Right lobe of liver (tissue), 6 donors: ENCODE results near the gene CUEDC1. TPM values are rescaled to one million over a fixed set of nuclear protein-coding genes. Genes with fewer than 3 reads are reported as not detected.

Experiments
- ATAC-seq, 4 donors: fragments of 200-7000 bp; cut with Tn5 transposase; one replicate each; pipeline ENCODE4 v1.9.1; 2020; ENCODE audit warnings: mild to moderate bottlenecking in 4 of 4, moderate library complexity in 4 of 4
- DNase-seq, 3 donors: peaks; one replicate each; pipeline ENCODE4 v3.0.0-alpha.2; 2020
- H3K27ac ChIP-seq, 3 donors: fragments of 200-600 bp; one replicate each; pipeline ENCODE4 v1.8.0; 2022
- H3K27me3 ChIP-seq, 2 donors: fragments of 200-600 bp; one replicate each; pipeline ENCODE4 v1.8.0; 2022
- H3K36me3 ChIP-seq, 4 donors: fragments of 200-600 bp; sonication (generic) in 1 of 4; one replicate each; pipeline versions ENCODE4 v1.5.1 to v1.8.0; 2017 to 2022; ENCODE audit warnings: control low read depth in 1 of 4
- H3K4me1 ChIP-seq, 4 donors: fragments of 200-600 bp; sonication (generic) in 1 of 4; one replicate each; pipeline versions ENCODE4 v1.5.1 to v1.8.0; 2017 to 2022; ENCODE audit warnings: control low read depth in 1 of 4
- H3K4me3 ChIP-seq, 3 donors: fragments of 200-600 bp; one replicate each; pipeline ENCODE4 v1.8.0; 2022
- H3K9me3 ChIP-seq, 4 donors: fragments of 200-600 bp; sonication (generic) in 1 of 4; one replicate each; pipeline versions ENCODE4 v1.5.1 to v1.8.0; 2017 to 2022; ENCODE audit warnings: control low read depth in 1 of 4
- CTCF ChIP-seq, 4 donors: fragments of 200-600 bp in 3 of 4; fragments of 450-650 bp in 1 of 4; IDR thresholded peaks; one replicate each; pipeline versions ENCODE4 v1.5.1 to v1.8.0; 2016 to 2022; ENCODE audit warnings: antibody characterized with exemption in 4 of 4, mild to moderate bottlenecking in 2 of 4
- POLR2A ChIP-seq: fragments of 450-650 bp; IDR thresholded peaks from one replicate; pipeline ENCODE4 v1.6.1; 2017; ENCODE audit warnings: antibody characterized with exemption, mild to moderate bottlenecking
- WGBS: methylation state at CpG from one replicate; pipeline ENCODE4 v1.1.6; 2018; ENCODE audit warnings: low coverage, low lambda C conversion rate; ENCODE audit not compliant: insufficient coverage; ENCODE audit errors: missing lambda C conversion rate; 5-methylcytosine and 5-hydroxymethylcytosine counted together
- intact Hi-C, 2 donors: fragments of 100-400 bp; cut with DNase I; formaldehyde crosslinking; loops; one replicate each; pipeline versions ENCODE4 v1.11.2 to v1.14.1; 2022
- total RNA-seq, 6 experiments: library from RNA; depleted of rRNA in 2 of 6; stranded (reverse); fragments of >200 nt in 2 of 6; fragmentation: NEBNext Ultra II Directional in 3 of 6; extraction: Animal tissue kit (Norgen Biotek cat#: 25700) in 3 of 6; gene quantifications; one replicate each; pipeline versions ENCODE4 v1.1.0 to v1.2.4, GENCODE V29; 2016 to 2023
- donor health status: DM: no; HTN: yes; CAD: no.
- donor health status: DM: no; HTN: no; CAD: no.
- donor health status: DM: no; HTN: no; CAD: no.
- donor health status: DM: no; HTN: yes; CAD: no.
- donor health status: DM: no; HTN: yes; CAD: no.

Gene CUEDC1
- total RNA-seq, 6 experiments from 2014 or later = 4.0 to 8.5 (median 5.5) TPM

DNA sequence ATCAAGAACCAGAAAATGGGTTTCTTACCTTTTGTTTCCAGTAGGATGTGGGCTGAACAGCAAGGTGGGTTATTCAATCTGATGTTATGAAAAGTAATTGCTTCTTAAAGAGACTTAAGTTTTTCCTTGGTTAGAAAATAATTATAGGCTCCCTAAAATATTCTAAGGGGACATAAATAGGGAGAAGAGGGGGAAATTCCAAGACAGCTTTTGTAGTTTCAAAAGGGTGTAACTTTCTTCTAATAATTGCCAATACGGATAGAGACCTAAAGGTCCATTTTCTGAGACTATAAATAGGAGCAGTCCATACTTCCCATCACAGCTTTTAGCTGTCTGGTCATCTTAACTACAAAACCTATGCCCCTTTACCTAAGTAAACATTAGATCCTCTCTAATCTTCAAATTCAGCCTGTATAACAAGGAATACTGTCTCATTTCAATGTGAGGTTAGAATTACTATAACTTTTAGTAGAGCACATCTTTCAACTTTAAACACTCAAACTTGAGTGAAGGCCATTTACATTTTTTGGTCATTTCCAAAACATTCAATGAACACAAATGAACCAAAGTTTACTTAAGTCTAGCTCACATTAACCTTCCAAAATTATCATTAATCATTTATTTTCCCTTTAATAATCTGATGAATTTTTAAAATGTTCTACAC is 46.4 kb upstream of the CUEDC1 start:
- intact Hi-C loops = loop anchor here in 1 of 2 donors (5.0 kb wide), 1 partner anchor 144 kb away; no protein-coding TSS in a partner anchor
- TF ChIP-seq CTCF (IDR thresholded peaks at IDR 0.05) (no peak), POLR2A (no peak)
- H3K36me3 ChIP-seq = peaks cover 0 to 51% (median 27%) of the 10 kb centered on the region in 4 donors
- no peak for ATAC-seq
- no peak overlapping the region for H3K27ac ChIP-seq
- no peak overlapping the region for H3K4me3 ChIP-seq
- 47% methylated on average over 1 of the region's 1 CpG for WGBS
- H3K9me3 ChIP-seq = no peaks in the 10 kb centered on the region
- DNase-seq = no peak
- H3K27me3 ChIP-seq = no peaks in the 10 kb centered on the region
- peaks cover 0 to 23% (median 9%) of the 10 kb centered on the region in 4 donors for H3K4me1 ChIP-seq

DNA sequence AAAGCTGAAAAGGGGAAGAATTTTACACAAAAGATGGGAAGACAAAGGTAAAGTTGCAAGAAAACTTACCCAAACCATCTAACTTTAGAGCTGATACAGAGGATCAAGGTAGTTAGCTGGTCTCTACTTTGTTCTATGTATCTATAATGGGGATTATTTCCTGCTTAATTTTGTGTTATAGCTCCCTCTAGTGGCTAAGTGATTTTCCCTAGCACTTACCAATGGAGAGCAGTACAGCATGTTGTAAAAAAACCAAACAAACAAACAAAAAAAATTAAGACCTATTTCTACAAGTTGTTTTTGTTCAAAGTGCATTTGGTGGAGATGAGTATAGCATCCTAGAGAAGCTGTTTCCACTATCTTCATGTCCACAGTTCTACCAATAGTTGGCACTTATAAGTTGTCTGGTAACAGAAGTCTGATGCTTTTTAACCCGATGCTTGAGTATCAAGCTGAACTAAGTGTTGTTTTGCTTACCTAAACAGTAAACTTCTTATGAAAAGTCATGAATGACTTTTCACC is 44.3 kb upstream of the CUEDC1 start:
- intact Hi-C loops = loop anchor here (5.0 to 10.0 kb wide), 2 partner anchors 135 to 142 kb away; no protein-coding TSS in a partner anchor
- TF ChIP-seq POLR2A (no peak), CTCF (IDR thresholded peaks at IDR 0.05) (peak; percentile 72 to 93 (median 90))
- no peak overlapping the region for H3K4me3 ChIP-seq
- H3K27me3 ChIP-seq = no peaks in the 10 kb centered on the region
- WGBS = 70% methylated on average over 1 of the region's 1 CpG
- no peak overlapping the region for H3K27ac ChIP-seq
- H3K4me1 ChIP-seq = peaks cover 0 to 7% (median 2%) of the 10 kb centered on the region in 4 donors
- H3K36me3 ChIP-seq = peaks cover 0 to 39% (median 20%) of the 10 kb centered on the region in 4 donors
- H3K9me3 ChIP-seq = no peaks in the 10 kb centered on the region
- no peak for DNase-seq
- ATAC-seq = peak; percentile 73 to 82 (median 77)

DNA sequence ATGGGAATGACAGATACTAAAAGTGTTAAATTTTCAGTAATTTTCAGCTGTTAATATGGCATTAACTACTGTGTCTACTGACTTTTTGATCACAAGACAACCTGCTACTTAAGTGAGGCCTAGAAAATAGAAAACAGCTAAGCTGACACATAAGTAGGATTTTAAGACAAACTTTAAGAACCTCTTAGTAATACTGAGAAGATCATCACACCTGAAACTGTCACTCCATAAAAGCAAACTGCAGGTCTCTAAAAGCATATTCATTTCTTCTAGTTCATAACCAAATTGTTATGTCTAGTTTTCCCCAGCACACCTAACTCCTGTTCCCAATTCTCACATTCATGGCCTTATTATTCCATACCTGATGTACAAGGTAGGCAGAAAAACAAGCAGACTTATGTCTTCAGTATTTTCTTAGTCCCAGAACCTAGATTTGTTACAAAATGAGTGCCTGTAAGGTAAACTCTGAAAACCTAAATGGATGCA is 43.8 kb upstream of the CUEDC1 start:
- ATAC-seq (no peak), DNase-seq (no peak)
- H3K36me3 ChIP-seq = peaks cover 0 to 34% (median 16%) of the 10 kb centered on the region in 4 donors
- TF ChIP-seq POLR2A (no peak), CTCF (IDR thresholded peaks at IDR 0.05) (no peak)
- no peaks in the 10 kb centered on the region for H3K9me3 ChIP-seq
- H3K27ac ChIP-seq = no peak overlapping the region
- H3K4me1 ChIP-seq = peaks cover 0 to 4% (median 0%) of the 10 kb centered on the region in 4 donors
- H3K4me3 ChIP-seq = no peak overlapping the region
- H3K27me3 ChIP-seq = no peaks in the 10 kb centered on the region
- intact Hi-C loops = loop anchor here in 1 of 2 donors (10.0 kb wide), 1 partner anchor 134 kb away; no protein-coding TSS in a partner anchor

DNA sequence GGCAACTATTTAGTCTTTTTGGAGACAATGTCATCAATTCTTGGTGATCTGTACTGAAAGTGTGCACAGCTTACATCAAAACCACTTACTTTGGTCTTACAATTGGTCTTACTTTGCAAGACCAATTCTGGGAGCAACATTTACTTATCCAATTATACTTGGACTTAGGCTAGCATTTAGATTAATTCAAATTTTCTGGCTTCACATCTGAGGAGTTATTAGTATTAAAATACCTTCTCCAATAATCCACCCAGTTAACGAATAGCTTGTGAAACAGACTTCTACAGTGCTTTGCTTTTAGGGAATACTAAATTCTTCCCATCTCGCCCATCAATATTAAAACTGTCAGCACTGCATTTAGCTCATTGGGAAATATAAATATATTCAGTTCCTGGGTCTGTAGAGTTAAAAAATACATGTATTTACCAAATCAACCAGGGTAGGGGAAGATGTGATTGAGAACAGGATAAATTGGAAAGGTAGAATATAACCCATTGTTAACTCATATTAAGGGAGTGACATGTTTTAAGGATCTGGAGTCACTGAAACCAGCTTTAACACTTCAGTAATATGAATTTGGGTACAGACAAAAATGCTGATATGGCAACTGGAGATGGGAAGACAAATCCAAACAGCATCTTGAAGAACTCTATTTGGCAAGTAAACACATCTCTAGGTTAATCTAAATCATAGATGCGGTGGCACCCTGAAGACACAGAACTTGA is 42.0 kb upstream of the CUEDC1 start:
- H3K4me1 ChIP-seq = peaks cover 0 to 7% (median 0%) of the 10 kb centered on the region in 4 donors
- ATAC-seq (no peak), DNase-seq (no peak)
- no peaks in the 10 kb centered on the region for H3K9me3 ChIP-seq
- 88% methylated on average over 3 of the region's 3 CpGs for WGBS
- no peak for TF ChIP-seq POLR2A
- intact Hi-C loops = loop anchor here in 1 of 2 donors (10.0 kb wide), 1 partner anchor 132 kb away; no protein-coding TSS in a partner anchor
- H3K27ac ChIP-seq = no peak overlapping the region
- no peak overlapping the region for H3K4me3 ChIP-seq
- H3K36me3 ChIP-seq = peaks cover 0 to 18% (median 3%) of the 10 kb centered on the region in 4 donors
- no peaks in the 10 kb centered on the region for H3K27me3 ChIP-seq
